Measurements from ENCODE around the gene NKX6-2. TPM values are rescaled to one million over a fixed set of nuclear protein-coding genes. Genes with fewer than 3 reads are reported as not detected.

NKX6-2 gene
- total and polyA plus RNA-seq, 4 donors = 0.07 to 7.1 TPM; not detected in 2

DNA sequence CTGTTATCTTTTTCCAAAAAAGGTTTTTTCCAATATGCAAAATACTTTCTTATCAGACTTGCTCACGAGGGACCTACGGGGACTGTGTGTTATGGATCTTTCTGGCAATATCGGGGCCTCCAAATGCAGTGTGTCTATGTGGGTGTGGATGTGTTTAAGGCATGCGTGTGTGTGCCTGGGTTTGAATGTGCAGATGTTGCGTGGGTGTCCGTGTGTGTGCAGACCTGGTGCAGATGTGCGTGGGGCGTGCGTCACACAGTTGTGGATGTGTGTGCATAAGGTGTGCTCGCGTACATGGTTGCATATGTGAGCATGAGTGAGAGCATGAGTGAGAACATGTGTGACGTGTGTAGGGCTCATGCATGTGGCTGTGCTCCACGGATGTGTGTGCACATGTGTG is 19.7 kb downstream of the NKX6-2 start:
- Histone ChIP-seq H3K27me3 (ENCODE audit: control insufficient read depth in 4 of 4, insufficient read depth in 4 of 4, low read length in 3 of 4) (no peaks in the 10 kb centered on the region), H3K4me1 (ENCODE audit: control insufficient read depth in 4 of 4, insufficient read depth in 4 of 4, low read length in 3 of 4) (no peaks in the 10 kb centered on the region), H3K9ac (ENCODE audit: low read depth in 1 of 2, low read length in 2 of 2) (no peak overlapping the region), H3K36me3 (ENCODE audit: control insufficient read depth in 4 of 4, insufficient read depth in 3 of 4, low read depth in 1 of 4, low read length in 3 of 4) (peaks cover 0 to 21% (median 11%) of the 10 kb centered on the region in 4 donors), H3K9me3 (ENCODE audit: control insufficient read depth in 4 of 4, low read length in 3 of 4) (no peaks in the 10 kb centered on the region), H3K4me3 (ENCODE audit: low read depth in 1 of 3, low read length in 3 of 3) (no peak overlapping the region), H3K27ac (ENCODE audit: low read depth in 1 of 2, low read length in 2 of 2) (no peak overlapping the region)
- TF ChIP-seq YY1 (IDR thresholded peaks at IDR 0.05) (no peak), RXRA (IDR thresholded peaks at IDR 0.05) (no peak), EGR1 (IDR thresholded peaks at IDR 0.05; ENCODE audit: low read depth in 2 of 2) (no peak), SP1 (IDR thresholded peaks at IDR 0.05) (no peak), TAF1 (conservative IDR thresholded peaks at IDR 0.05) (no peak), FOXA1 (IDR thresholded peaks at IDR 0.05) (no peak), JUND (IDR thresholded peaks at IDR 0.05) (no peak), HNF4A (conservative IDR thresholded peaks at IDR 0.05) (no peak), HNF4G (IDR thresholded peaks at IDR 0.05) (no peak), RAD21 (IDR thresholded peaks at IDR 0.05) (no peak)
- TF ChIP-seq, protein P1, sequence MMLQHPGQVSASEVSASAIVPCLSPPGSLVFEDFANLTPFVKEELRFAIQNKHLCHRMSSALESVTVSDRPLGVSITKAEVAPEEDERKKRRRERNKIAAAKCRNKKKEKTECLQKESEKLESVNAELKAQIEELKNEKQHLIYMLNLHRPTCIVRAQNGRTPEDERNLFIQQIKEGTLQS (IDR thresholded peaks at IDR 0.05) = no peak
- TF ChIP-seq, protein P2, sequence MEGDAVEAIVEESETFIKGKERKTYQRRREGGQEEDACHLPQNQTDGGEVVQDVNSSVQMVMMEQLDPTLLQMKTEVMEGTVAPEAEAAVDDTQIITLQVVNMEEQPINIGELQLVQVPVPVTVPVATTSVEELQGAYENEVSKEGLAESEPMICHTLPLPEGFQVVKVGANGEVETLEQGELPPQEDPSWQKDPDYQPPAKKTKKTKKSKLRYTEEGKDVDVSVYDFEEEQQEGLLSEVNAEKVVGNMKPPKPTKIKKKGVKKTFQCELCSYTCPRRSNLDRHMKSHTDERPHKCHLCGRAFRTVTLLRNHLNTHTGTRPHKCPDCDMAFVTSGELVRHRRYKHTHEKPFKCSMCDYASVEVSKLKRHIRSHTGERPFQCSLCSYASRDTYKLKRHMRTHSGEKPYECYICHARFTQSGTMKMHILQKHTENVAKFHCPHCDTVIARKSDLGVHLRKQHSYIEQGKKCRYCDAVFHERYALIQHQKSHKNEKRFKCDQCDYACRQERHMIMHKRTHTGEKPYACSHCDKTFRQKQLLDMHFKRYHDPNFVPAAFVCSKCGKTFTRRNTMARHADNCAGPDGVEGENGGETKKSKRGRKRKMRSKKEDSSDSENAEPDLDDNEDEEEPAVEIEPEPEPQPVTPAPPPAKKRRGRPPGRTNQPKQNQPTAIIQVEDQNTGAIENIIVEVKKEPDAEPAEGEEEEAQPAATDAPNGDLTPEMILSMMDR (IDR thresholded peaks at IDR 0.05; ENCODE audit: low read depth, low read length, missing input control) = no peak
- TF ChIP-seq, protein P3, sequence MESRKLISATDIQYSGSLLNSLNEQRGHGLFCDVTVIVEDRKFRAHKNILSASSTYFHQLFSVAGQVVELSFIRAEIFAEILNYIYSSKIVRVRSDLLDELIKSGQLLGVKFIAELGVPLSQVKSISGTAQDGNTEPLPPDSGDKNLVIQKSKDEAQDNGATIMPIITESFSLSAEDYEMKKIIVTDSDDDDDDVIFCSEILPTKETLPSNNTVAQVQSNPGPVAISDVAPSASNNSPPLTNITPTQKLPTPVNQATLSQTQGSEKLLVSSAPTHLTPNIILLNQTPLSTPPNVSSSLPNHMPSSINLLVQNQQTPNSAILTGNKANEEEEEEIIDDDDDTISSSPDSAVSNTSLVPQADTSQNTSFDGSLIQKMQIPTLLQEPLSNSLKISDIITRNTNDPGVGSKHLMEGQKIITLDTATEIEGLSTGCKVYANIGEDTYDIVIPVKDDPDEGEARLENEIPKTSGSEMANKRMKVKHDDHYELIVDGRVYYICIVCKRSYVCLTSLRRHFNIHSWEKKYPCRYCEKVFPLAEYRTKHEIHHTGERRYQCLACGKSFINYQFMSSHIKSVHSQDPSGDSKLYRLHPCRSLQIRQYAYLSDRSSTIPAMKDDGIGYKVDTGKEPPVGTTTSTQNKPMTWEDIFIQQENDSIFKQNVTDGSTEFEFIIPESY (IDR thresholded peaks at IDR 0.05) = no peak
- TF ChIP-seq, protein P4, sequence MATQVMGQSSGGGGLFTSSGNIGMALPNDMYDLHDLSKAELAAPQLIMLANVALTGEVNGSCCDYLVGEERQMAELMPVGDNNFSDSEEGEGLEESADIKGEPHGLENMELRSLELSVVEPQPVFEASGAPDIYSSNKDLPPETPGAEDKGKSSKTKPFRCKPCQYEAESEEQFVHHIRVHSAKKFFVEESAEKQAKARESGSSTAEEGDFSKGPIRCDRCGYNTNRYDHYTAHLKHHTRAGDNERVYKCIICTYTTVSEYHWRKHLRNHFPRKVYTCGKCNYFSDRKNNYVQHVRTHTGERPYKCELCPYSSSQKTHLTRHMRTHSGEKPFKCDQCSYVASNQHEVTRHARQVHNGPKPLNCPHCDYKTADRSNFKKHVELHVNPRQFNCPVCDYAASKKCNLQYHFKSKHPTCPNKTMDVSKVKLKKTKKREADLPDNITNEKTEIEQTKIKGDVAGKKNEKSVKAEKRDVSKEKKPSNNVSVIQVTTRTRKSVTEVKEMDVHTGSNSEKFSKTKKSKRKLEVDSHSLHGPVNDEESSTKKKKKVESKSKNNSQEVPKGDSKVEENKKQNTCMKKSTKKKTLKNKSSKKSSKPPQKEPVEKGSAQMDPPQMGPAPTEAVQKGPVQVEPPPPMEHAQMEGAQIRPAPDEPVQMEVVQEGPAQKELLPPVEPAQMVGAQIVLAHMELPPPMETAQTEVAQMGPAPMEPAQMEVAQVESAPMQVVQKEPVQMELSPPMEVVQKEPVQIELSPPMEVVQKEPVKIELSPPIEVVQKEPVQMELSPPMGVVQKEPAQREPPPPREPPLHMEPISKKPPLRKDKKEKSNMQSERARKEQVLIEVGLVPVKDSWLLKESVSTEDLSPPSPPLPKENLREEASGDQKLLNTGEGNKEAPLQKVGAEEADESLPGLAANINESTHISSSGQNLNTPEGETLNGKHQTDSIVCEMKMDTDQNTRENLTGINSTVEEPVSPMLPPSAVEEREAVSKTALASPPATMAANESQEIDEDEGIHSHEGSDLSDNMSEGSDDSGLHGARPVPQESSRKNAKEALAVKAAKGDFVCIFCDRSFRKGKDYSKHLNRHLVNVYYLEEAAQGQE (IDR thresholded peaks at IDR 0.05) = no peak
- WGBS = 95% methylated on average over 13 of the region's 13 CpGs
- no peak for DNase-seq (ENCODE audit: low spot score)

- DNase-seq (ENCODE audit: low spot score) = no peak
- no peak for TF ChIP-seq SP1 (IDR thresholded peaks at IDR 0.05)
- no peak for TF ChIP-seq HNF4G (IDR thresholded peaks at IDR 0.05)
- TF ChIP-seq EGR1 (IDR thresholded peaks at IDR 0.05; ENCODE audit: low read depth in 2 of 2) = no peak
- TF ChIP-seq GABPA (IDR thresholded peaks at IDR 0.05 in 1 of 2, conservative IDR thresholded peaks at IDR 0.05 in 1 of 2) = no peak
- TF ChIP-seq, protein P1 (IDR thresholded peaks at IDR 0.05) = no peak
- TF ChIP-seq, protein P4 (IDR thresholded peaks at IDR 0.05) = no peak
- TF ChIP-seq, protein P3 (IDR thresholded peaks at IDR 0.05) = no peak
- TF ChIP-seq HNF4A (conservative IDR thresholded peaks at IDR 0.05) = no peak
Observed at GRCh38 chr10:132765435-132765834, 20.5 kb downstream of the NKX6-2 start.

More at GRCh38 chr10:132765435-132765834, 20.5 kb downstream of the NKX6-2 start:
- no peaks in the 10 kb centered on the region for H3K4me1 ChIP-seq (ENCODE audit: control insufficient read depth in 4 of 4, insufficient read depth in 4 of 4, low read length in 3 of 4)
- H3K9me3 ChIP-seq (ENCODE audit: control insufficient read depth in 4 of 4, low read length in 3 of 4) = no peaks in the 10 kb centered on the region
- H3K27me3 ChIP-seq (ENCODE audit: control insufficient read depth in 4 of 4, insufficient read depth in 4 of 4, low read length in 3 of 4) = no peaks in the 10 kb centered on the region
- 96% methylated on average over 11 of the region's 11 CpGs for WGBS
- peaks cover 0 to 20% (median 11%) of the 10 kb centered on the region in 4 donors for H3K36me3 ChIP-seq (ENCODE audit: control insufficient read depth in 4 of 4, insufficient read depth in 3 of 4, low read depth in 1 of 4, low read length in 3 of 4)
- H3K9ac ChIP-seq (ENCODE audit: low read depth in 1 of 2, low read length in 2 of 2) = no peak overlapping the region
- no peak overlapping the region for H3K4me3 ChIP-seq (ENCODE audit: low read depth in 1 of 3, low read length in 3 of 3)
- H3K27ac ChIP-seq (ENCODE audit: low read depth in 1 of 2, low read length in 2 of 2) = no peak overlapping the region
